GM18870 (cell line): ENCODE measurements around the gene USP35.

Experiments
- ATAC-seq: cut with Tn5 transposase; IDR thresholded peaks from one replicate; pipeline ENCODE4 v1.9.1; 2021; ENCODE audit warnings: moderate library complexity; ENCODE audit not compliant: unreplicated experiment

Gene USP35

DNA sequence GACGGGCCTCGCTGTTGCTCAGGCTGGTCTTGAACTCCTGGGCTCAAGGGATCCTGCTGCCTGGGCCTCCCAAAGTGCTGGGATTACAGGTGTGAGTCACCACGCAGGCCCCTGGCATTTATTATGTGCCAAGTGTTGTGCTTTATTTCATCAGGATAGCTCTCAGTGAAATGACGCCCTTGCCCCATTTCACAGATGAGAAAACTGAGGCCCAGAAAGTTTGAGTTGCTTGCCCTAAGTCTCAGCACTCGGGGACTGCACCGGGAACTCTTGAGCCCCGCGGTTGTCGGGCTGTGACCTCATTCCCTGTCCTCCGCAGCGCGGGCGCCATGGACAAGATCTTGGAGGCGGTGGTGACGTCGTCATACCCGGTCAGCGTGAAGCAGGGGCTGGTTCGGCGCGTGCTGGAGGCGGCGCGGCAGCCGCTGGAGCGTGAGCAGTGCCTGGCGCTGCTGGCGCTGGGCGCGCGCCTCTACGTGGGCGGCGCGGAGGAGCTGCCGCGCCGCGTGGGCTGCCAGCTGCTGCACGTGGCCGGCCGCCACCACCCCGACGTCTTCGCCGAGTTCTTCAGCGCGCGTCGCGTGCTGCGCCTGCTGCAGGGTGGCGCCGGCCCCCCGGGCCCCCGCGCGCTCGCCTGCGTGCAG, 7.3 kb downstream of the USP35 start:
- no peak for ATAC-seq

DNA sequence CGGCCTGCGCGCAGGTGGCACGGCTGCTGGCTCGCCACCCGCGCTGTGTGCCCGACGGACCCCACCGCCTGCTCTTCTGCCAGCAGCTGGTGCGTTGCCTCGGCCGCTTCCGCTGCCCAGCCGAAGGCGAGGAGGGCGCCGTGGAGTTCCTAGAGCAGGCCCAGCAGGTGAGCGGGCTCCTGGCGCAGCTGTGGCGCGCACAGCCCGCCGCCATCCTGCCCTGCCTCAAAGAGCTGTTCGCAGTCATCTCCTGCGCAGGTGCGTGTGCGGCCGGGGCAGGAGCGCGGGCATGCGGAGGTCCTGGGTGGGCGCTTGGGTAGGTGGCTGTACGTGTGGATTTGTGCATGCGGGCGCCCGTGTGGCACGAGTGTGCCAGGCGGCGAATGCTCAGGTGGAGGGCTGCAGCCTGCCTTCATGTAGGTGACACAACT, 8.0 kb downstream of the USP35 start:
- no peak for ATAC-seq

DNA sequence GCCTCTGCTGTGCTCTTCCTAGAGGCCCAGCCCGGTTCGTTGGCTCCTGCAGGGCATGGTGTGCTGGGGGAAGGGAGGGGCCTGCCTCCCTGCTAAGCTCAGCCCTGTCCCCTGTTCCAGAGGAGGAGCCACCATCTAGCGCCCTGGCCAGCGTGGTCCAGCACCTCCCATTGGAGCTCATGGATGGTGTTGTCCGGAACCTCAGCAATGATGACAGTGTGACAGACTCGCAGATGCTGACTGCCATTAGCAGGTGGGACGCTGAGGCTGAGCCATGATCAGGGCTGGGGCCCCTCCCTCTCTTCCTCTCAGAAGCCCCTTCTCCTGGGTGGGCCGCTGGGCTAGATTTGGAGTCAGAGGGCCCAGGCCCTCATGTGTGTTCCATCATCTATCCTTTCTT, 9.1 kb downstream of the USP35 start:
- ATAC-seq: no peak

DNA sequence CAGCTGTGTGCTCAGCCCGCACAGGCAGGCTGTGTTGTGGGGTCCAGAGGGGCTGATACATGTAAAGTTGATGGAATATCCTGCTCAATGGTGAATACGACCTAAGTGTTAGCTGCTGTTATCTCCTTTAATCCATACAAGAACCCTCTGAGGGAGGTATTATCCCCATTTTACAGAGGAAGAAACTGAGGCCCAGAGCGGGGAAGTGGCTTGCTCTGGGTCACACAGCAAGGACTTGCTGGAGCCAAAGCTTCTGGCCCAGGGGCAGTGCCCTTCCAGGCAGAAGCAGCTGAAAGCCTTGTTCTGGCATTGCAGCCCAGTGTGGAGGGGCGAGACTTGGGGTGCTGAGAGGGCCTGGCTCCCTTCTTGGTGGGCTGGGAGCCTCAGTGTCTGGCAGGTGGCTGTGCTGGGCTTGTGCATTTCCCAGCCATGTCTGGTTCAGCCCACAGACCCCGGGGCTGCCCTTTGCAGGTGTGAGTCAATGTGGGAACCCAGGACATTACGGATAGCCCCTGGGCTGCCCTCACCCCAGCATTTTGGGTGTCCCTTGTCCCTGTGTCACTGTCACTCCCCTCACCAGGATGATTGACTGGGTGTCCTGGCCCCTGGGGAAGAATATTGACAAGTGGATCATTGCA, 10.4 kb downstream of the USP35 start:
- ATAC-seq: no peak

DNA sequence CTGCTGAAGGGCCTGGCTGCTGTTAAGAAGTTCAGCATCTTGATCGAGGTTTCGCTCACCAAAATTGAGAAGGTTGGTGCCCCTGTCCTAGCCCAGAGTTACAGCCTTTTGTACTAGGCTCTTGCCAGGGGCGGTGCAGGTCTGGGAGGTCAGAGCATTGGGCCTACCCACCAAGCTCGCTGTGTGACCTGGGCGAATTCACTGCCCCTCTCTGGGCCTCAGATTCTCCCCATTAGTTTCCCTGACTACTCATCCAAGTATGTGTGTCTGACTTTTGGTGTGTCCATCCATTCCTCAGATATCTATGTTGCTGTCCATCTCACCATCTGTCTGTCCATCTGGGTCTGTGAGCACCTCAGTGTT, 10.9 kb downstream of the USP35 start:
- ATAC-seq: no peak

DNA sequence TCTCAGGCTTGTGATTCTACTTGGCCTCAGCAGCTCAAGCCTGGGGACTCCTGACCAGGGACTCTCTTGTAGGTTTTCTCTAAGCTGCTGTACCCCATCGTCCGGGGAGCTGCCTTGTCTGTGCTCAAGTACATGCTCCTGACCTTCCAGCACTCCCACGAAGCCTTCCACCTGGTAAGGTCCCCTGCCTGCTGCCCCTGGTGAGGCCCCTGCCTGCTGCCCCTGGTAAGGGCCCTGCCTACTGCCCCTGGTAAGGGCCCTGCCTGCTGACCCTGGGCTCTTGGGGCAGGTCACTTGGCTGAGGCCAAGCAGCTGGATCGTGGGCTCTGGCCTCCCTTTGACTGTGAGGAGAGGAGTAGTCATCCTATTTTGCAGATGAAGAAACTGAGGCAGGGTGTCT, 11.3 kb downstream of the USP35 start:
- ATAC-seq: no peak

DNA sequence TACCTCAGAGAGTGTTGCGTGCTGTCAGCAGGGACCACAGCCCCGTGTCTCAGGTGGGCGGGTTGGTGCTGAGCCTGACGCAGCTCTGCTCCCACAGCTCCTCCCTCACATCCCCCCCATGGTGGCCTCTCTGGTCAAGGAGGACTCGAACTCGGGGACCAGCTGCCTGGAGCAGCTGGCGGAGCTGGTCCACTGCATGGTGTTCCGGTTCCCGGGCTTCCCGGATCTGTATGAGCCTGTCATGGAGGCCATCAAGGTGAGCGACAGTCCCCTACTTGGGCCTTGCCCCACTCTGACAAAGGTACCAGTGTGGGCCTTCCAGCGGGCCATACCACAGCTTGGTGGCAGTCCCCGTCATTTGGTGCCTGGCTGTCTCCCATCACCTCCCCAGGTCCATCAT, 11.8 kb downstream of the USP35 start:
- no peak for ATAC-seq

DNA sequence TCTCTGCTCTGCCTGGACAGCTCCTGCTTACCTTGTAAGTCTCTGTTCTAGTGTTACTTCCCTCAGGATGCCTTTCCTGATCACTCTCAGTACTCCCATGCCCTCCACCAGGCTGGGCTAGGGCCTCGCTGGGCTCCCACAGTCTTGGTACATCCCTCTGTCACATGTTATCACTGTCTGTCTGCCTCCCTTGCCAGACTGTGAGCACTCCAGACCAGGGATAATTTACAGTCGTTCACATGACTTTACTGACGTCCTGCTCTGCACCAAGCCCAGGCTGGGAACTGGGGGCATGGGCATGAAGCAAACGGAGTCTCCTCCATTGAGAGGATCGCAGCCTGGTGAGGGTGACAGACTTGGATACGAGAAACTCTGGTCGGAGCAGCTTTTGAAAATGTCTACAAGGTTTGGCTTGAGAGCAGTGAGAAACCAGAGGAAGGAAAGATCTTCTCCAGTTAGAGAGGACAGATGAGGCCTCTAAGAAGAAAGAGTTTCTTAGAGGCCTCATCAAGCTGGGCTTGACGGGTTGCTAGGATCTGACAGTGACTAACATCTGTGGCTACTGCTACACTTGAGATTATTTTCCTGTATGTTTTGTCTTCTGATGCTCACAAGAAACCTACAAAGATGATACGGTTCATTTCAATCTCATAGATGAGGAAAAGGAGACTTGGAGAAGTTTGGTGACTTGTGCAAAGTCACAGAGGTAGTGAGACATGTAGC, 12.5 kb downstream of the USP35 start:
- ATAC-seq: no peak

DNA sequence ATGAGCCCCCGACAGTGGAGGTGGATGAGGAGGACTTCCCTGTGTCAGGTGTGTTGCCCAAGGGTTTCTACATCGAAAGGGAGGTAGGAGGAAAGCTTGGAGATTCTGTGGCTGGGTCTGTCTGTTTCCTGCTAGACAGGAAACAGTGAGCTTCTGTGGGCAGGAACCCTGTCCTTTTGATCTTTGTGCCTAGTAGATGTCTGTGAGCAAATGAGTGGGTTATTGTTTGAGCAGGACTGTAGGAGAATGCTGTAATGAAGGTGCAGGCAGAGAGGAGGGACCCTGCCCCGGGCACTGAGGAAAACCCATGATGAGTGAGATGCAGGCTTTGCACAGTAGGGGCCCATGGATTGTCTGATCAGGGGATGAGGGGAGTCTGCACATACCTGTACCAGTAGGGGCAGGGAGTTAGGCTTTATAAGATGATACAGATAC, 14.0 kb downstream of the USP35 start:
- no peak for ATAC-seq

DNA sequence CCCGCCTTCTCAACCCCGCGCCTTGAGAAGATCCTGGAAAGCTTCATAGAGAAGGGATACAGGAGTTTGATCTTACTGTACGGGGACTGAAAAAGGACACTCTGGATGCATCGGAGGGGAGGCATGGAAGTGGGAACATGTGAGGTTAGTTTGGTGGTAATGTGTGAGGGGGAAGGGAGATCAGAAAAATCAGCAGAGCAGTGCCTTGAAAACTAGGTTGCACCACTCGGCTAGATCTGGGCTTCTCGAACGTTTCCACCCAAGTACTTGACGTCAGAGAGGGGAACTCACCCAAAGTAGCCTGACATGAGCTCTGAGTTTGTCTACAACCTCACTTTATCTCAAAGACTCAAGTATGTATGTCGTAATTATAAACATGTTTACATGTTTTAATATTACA, 14.5 kb downstream of the USP35 start:
- no peak for ATAC-seq

DNA sequence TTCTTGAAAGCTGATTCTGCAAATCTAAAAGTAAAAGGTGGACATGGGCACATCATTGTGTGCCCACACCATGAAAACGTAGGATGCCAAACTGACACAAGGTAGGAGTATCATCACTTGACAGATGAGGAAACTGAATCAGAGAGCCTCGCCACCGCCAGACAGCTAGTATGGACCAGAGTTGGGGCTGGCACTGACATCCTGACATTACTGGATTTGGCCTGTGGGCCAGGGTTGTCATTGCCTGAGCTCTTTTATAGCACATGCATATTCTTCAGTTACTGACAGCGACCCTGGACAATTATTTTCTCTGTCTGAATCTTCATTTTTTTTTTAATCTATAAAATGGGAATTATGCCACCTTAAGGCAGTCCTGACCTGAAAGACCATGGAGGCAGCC, 16.5 kb downstream of the USP35 start:
- no peak for ATAC-seq

DNA sequence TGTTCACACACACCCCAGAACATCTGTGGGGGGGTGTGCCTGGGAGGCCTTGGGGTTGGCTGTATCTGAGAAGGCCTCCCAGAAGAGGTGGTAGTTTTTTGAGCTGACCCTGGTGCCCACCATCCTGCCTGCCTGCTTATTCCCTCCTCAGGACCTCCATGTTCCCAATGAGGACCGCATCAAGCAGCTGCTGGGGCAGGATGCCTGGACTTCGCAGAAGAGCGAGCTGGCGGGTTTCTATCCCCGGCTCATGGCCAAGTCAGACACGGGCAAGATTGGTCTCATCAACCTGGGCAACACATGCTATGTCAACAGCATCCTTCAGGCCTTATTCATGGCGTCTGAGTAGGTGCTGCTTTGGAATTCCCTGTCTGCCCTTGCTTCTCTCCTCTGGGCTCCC, 17.0 kb downstream of the USP35 start:
- no peak for ATAC-seq

DNA sequence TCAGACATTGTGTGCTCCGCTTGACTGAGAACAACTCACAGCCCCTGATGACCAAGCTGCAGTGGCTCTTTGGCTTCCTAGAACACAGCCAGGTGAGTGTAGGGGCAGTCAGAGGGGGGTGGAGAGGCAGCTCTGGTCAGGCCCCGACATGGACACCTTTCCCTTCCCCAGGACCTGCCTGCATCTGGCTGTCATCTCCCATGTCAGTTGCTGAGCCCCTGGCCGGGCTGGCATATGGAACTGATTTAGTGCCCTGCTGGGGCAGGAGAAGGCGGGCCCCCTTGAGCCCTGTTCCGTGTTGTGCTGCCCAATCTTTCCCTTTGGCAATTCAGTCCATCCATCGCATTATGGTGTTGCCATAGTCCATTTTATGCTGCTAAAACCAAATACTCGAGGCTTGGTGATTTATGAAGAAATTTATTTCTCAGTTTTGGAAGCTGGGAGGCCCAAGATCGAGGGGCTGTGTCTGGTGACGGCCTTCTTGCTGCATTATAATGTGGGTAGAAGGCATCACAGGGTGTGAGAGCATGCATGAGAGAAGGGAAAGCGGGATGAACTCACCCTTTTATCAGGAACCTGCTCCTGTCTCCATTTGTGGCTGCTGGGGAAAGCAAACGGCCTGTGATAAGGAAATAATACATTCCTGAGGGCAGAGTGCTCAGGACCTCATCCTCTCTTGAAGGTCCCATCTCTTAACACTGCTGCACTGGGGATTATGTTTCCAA, 19.0 kb downstream of the USP35 start:
- ATAC-seq: no peak

DNA sequence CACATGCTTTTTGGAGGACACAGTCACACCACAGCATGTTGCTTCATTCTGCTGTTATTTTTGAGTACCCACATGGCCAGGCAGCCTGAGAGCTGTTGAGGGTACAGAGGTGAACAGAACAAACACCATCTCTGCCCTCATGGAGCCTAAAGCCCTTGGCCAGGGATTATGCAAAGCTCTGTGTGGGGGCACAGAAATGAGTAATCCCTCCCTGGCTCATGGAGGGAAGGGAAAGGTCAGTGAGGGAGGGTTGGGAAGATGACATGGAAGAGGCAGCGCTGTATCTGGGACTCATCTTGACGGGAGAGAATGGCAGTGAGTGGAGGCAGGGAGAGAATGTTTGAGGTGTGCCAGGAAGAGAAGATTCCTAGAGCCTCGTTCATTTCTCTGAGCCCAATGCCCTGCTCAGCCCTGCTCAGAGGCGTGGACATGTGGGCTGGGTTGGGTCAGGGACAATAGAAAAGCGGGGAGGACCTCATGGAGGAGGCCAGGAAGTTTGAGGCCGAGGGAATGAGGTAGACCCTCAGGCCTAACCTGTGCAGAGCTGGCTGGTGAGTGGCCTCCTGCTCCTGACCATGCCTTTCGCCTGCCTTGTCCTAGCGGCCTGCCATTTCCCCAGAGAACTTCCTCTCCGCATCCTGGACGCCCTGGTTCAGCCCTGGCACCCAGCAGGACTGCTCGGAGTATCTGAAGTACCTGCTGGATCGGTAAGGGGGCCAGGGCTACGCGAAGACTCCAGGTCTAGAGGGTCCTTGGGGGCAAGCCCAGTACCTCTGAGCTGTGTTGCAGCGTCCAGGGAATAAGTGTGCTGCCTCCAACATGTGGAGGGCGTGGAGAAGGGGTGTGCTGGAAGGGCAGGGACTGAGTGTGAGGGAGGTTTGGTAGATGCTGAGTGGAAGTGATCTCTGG, 19.8 kb downstream of the USP35 start:
- ATAC-seq: no peak

DNA sequence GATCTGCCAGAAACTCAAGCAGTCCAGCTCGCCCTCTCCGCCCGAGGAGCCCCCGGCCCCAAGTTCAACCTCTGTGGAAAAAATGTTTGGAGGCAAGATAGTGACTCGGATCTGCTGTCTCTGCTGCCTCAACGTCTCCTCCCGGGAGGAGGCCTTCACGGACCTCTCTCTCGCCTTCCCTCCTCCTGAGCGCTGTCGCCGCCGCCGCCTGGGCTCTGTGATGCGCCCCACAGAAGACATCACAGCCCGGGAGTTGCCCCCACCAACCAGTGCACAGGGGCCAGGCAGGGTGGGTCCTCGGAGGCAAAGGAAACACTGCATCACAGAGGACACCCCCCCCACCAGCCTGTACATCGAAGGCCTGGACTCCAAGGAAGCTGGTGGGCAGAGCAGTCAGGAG, 20.8 kb downstream of the USP35 start:
- ATAC-seq: no peak

DNA sequence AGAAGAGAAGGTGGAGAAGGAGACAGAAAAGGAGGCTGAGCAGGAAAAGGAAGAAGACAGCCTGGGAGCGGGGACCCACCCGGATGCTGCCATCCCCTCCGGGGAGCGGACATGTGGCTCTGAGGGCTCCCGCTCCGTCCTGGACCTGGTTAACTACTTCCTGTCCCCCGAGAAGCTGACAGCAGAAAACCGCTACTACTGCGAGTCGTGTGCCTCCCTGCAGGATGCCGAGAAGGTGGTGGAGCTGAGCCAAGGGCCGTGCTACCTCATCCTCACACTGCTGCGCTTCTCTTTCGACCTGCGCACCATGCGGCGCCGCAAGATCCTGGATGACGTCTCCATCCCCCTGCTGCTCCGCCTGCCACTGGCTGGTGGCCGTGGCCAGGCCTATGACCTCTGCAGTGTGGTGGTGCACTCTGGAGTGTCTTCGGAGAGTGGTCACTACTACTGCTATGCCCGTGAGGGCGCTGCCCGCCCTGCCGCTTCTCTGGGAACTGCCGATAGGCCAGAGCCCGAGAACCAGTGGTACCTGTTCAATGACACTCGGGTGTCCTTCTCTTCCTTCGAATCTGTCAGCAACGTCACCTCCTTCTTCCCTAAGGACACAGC, 21.4 kb downstream of the USP35 start:
- no peak for ATAC-seq

DNA sequence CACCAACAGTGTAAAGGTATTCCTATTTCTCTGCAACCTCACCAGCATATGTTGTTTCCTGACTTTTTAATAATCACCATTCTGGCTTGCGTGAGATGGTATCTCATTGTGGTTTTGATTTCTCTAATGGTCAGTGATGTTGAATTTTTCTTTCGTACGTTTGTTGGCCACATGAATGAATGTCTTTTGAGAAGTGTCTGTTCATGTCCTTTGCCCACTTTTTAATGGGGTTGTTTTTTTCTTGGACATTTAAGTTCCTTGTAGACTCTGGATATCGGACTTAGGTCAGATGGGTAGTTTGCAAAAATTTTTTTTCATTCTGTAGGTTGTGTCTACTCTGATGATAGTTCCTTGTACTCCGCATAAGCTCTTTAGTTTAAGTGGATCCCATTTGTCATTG, 22.8 kb downstream of the USP35 start:
- ATAC-seq: no peak

DNA sequence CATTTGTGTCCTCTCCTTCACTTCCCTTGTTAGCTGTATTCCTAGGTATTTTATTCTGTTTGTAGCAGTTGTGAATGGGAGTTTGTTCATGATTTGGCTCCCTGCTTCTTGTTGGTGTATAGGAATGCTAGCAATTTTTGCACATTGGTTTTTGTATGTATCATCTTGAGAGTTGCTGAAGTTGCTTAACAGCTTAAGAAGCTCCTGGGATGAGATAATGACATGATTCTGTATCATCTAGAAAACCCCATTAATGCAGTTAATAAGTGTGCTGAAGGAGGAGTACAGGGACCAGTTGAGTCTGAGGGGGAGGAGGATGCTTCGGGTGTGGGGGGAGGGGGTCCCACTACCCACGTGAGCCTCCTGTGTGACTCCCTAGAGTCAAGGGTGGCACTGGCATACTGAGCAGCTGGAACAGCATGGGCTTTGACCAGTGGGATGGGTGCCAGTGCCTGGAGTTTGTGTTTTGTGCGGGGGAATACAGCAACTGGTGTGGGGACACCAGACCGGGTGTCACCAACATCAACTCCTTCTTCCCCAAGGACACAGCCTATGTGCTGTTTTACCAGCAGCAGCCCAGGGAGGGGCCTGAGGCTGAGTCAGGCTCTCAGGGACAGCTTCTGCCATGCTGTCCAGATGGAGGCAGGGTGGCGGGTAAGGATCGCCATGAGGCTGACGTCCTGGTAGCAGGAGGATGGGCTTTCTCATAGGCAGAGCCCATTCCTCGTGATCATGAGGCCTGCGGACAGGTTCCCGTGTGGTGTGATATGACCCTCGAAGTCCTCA, 24.1 kb downstream of the USP35 start:
- no peak for ATAC-seq

DNA sequence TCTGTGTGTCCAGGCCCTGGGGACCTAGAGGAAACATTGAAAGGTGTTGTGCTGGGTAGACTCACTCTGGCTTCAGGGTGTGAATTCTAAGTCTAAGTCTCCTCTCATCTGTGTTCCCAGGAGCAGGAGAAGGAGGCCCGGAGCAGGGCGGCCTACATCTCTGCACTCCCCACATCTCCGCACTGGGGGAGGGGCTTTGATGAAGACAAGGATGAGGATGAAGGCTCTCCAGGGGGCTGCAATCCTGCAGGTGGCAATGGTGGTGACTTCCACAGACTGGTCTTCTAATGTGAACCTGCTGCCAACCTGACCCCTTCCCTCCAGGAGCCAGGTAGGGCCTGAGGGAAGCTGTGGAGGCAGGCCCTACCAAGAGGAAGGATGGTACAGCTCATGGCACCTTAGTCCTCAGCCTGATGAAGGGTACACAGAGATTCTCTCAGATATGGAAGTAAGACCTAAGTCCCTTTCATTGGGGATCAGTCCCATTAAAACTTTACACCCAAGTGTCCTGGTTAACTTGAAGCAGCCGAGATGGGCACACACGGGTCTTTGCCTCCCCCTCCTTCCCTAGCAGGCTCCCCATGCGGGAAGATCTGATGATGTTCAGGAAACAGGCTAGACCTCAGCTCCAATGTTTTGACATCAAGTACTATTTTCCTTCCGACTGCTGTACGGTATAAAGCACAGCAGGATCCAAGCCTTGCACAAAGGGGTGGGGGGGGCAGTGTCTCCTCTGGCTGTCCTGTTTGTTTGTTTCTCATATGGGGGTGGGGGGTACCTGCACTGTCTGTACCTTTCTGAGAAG, 25.0 kb downstream of the USP35 start:
- ATAC-seq: no peak
